PFSK-1 (cell line): ENCODE data around the gene OPA3.

ENCODE experiments used
- FOXP2 ChIP-seq: optimal IDR thresholded peaks from 2 replicates; pipeline ENCODE3; 2011; ENCODE audit warnings: borderline replicate concordance, control low read depth, inconsistent platforms; ENCODE audit not compliant: insufficient read depth; ENCODE audit errors: extremely low read length, extremely low read depth
- POLR2AphosphoS5 ChIP-seq: IDR thresholded peaks from 2 replicates; pipeline ENCODE4 v1.6.1; 2012; ENCODE audit warnings: low read depth, mild to moderate bottlenecking, control low read depth, low read length, moderate library complexity
- SIN3A ChIP-seq: IDR thresholded peaks from 2 replicates; pipeline ENCODE4 v1.6.1; 2012; ENCODE audit warnings: mild to moderate bottlenecking, low read length, moderate library complexity, borderline replicate concordance; ENCODE audit not compliant: insufficient read depth
- TAF1 ChIP-seq: IDR thresholded peaks from 2 replicates; pipeline ENCODE4 v1.6.1; 2012; ENCODE audit warnings: low read length, control low read depth, borderline replicate concordance; ENCODE audit not compliant: insufficient read depth
- TF ChIP-seq, protein P1 (sequence below), 2 experiments: IDR thresholded peaks; 2 replicates each; pipeline versions ENCODE4 v1.6.1 to v1.8.0; 2011 to 2012; ENCODE audit warnings: low read depth in 2 of 2, low read length in 2 of 2, control low read depth in 1 of 2, inconsistent platforms in 1 of 2, mild to moderate bottlenecking in 1 of 2, moderate library complexity in 1 of 2; ENCODE audit not compliant: insufficient read depth in 1 of 2

Gene OPA3

DNA sequence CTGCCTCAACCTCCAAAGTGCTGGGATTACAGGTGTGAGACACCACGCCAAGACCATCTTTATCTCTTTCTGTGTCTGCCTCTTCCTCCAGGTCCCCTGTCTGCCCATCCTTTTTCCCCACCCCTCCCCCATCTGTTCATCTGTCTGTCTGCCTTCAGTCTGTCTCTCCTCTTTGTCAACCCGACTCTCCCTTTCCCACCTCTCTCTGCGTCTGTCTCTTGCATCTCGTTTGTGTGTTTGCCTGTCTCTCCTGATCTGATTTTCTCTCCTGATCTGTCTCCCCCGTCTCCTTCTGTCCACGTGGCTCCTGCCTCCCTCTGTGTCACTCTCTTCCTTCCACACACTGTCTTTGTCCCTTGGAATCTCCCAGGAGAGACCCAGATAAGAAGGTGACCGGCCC is 67.4 kb downstream of the OPA3 start:
- TF ChIP-seq, protein P1, sequence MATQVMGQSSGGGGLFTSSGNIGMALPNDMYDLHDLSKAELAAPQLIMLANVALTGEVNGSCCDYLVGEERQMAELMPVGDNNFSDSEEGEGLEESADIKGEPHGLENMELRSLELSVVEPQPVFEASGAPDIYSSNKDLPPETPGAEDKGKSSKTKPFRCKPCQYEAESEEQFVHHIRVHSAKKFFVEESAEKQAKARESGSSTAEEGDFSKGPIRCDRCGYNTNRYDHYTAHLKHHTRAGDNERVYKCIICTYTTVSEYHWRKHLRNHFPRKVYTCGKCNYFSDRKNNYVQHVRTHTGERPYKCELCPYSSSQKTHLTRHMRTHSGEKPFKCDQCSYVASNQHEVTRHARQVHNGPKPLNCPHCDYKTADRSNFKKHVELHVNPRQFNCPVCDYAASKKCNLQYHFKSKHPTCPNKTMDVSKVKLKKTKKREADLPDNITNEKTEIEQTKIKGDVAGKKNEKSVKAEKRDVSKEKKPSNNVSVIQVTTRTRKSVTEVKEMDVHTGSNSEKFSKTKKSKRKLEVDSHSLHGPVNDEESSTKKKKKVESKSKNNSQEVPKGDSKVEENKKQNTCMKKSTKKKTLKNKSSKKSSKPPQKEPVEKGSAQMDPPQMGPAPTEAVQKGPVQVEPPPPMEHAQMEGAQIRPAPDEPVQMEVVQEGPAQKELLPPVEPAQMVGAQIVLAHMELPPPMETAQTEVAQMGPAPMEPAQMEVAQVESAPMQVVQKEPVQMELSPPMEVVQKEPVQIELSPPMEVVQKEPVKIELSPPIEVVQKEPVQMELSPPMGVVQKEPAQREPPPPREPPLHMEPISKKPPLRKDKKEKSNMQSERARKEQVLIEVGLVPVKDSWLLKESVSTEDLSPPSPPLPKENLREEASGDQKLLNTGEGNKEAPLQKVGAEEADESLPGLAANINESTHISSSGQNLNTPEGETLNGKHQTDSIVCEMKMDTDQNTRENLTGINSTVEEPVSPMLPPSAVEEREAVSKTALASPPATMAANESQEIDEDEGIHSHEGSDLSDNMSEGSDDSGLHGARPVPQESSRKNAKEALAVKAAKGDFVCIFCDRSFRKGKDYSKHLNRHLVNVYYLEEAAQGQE (IDR thresholded peaks at IDR 0.05; ENCODE audit: insufficient read depth in 1 of 2, low read depth in 2 of 2, low read length in 2 of 2) = no peak
- TF ChIP-seq FOXP2 = no peak

DNA sequence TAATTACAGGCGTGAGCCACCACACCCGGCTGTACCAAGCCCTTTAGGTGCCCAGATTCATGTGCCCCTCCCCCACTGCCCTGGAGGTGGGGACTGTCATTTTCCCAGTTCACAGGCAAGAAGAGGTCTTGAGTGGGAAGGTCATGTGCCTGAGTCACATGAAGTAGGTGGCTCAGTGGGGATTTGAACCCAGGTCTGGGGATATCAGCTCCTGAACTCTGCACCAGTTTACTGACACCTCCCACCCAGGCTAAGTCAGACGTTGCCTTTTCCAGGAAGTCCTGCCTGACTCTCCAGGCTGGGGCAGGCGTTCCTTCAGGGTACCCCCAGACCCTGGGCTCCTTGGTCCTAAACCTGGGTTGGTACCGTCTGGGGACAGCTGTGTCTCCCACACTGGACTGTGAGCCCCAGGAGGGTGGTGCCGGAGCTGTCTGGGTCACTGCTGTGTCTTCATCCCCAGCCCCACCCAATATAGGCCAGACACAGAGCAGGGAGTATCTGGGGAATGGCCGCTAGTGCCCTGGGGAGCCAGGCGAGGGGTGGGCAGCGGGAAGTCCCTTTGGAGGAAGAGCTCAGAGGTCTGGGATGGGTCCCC is 68.7 kb downstream of the OPA3 start:
- TF ChIP-seq FOXP2 = no peak
- TF ChIP-seq, protein P1 (IDR thresholded peaks at IDR 0.05; ENCODE audit: insufficient read depth in 1 of 2, low read depth in 2 of 2, low read length in 2 of 2) = no peak
- no peak for TF ChIP-seq POLR2AphosphoS5
- no peak for TF ChIP-seq SIN3A
- TF ChIP-seq TAF1 = no peak

DNA sequence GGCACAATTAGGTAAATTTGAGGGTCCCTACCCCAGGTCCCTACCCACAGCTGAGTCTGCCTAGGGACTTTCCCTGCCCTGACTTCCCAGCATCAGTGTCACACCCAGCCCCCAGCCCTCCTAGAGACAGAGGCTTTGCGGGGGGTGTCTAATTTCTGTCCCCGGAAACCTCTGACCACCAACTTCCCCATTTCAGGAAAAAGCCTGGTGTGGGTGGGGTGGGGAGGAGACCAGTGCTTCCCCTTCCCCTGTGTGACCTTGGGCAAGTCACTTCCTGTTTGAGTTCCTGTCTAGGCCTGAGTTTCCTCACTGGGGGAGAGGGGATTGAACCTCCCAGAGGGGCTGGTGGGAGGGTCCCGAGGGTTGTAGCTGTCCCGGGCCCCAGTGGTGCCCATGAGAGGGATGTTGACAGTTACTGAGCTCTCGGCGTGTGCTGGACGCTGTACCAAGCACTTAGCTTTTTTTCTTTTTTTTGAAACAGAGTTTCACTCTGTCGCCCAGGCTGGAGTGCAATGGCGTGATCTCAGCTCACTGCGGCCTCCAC is 69.4 kb downstream of the OPA3 start:
- TF ChIP-seq SIN3A (no peak), TAF1 (no peak), FOXP2 (no peak), POLR2AphosphoS5 (no peak)
- TF ChIP-seq, protein P1 (IDR thresholded peaks at IDR 0.05; ENCODE audit: insufficient read depth in 1 of 2, low read depth in 2 of 2, low read length in 2 of 2) = no peak

DNA sequence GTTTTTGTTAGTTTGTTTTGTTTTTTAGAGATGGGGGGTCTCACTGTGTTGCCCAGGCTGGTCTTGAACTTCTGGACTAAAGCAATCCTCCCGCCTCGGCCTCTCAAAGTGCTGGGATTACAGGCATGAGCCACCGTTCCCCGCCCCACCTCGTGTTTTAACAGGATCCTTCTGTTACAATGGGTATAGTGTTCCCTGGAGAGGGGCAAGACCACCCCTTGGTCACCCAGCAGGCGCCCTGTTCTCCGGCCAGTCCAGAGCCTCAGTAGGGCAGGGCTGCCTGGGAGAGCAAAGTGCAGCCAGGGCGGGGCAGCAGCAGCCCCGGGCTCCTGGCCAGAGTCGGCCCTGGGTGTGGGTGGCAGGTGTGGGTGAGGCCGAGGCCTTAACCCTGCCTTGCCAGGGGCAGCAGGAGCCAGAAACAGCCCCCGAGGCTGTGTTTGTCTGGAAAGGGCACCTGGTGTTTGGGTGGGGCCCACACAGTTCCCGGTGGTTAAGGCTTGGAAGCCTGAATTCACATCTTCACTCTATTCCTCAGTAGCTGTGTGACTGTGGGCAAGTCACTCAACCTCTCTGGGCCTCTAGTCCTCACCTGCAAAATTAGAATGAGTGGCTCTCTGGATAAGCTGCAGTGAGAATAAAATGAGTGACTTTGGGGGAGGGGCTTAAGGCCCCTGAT is 70.1 kb downstream of the OPA3 start:
- TF ChIP-seq FOXP2 (no peak), TAF1 (no peak), SIN3A (no peak), POLR2AphosphoS5 (no peak)
- TF ChIP-seq, protein P1 (IDR thresholded peaks at IDR 0.05; ENCODE audit: insufficient read depth in 1 of 2, low read depth in 2 of 2, low read length in 2 of 2) = no peak

DNA sequence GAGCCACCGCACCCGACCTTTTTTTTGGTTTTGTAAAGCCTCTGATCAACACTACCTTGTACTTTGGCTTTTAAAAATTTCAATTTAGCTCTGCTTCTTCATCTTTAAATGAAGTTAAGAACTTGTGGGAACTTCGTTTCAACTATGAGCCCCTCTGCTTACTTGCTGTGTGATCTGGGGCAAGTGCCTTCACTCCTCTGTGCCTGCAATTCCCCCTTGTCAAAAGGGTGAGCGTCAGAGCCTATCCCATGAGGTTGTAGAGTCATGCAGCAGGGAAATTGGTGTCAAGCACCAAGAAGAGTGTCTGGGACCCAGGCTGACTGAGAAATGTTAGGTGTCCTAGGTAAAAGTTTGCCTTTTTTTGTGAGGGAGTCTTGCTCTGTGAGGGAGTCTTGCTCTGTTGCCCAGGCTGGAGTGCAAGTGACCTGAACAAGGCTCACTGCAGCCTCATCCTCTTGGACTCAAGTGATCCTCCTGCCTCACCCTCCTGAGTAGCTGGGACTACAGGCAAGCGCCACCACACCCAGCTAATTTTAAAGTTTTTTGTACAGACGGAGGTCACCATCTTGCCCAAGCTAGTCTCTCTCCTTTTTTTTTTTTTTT is 71.6 kb downstream of the OPA3 start:
- TF ChIP-seq POLR2AphosphoS5 = no peak
- TF ChIP-seq SIN3A = no peak
- no peak for TF ChIP-seq FOXP2
- TF ChIP-seq TAF1 = no peak
- TF ChIP-seq, protein P1 (IDR thresholded peaks at IDR 0.05; ENCODE audit: insufficient read depth in 1 of 2, low read depth in 2 of 2, low read length in 2 of 2) = no peak
